GM18907 (cell line): ENCODE measurements around the gene GALNT17.

Experiments used
- ATAC-seq: cut with Tn5 transposase; IDR thresholded peaks from one replicate; pipeline ENCODE4 v1.9.1; 2021; ENCODE audit warnings: mild to moderate bottlenecking, moderate library complexity; ENCODE audit not compliant: unreplicated experiment

The GALNT17 gene

DNA sequence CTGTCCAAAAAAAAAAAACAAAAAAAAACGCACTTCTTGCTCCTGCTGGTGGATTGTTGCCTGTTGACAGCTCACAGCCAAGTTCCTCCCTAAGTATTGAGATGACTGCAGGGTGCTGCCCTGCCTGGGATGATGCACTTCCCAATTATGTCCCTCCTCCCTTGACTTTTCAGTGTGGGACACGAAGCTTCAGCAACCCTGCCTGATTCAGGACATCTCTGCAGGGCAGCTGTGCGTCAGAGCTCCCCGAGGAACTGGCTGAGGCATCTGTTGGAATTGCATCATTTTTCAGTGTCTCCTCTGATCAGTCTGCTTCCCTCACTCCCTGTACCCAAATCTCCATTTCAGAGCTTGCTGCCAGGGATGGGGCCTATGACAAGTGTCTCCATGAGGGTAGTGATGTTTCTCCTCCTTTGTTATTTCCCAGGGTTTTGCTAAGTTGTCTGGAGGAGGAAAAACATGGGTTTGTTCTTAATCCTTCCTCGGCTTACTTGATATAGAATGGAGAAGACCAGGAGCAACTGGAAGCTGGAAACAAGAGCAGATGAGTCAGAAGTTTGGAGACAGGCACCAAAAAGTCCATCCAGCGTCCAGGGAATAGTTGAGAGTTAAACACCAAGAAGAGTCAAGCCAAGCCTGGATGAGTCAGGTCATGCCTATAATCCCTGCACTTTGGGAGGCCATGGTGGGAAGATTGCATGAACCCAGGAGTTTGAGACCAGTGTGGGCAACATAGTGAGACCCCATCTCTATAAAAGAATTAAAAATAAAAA is 355.1 kb downstream of the GALNT17 start:
- ATAC-seq = no peak

DNA sequence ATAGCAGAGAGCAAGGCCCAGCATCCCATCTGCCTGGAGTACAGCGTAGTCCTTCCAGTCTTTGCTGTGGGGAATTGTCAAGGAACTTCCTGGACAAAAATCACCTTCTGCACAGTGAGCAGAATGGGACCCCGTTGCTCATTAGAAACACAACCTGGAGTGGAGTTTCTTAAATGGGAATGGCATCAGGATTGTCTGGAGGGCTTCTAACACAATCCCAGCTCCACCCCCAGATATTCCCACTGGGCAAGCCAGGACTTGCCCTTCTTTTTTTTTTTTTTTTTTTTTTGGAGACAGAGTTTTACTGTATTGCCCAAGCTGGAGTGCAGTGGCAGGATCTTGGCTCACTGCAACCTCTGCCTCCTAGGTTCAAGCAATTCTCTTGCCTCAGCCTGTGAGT is 356.4 kb downstream of the GALNT17 start:
- ATAC-seq = no peak

DNA sequence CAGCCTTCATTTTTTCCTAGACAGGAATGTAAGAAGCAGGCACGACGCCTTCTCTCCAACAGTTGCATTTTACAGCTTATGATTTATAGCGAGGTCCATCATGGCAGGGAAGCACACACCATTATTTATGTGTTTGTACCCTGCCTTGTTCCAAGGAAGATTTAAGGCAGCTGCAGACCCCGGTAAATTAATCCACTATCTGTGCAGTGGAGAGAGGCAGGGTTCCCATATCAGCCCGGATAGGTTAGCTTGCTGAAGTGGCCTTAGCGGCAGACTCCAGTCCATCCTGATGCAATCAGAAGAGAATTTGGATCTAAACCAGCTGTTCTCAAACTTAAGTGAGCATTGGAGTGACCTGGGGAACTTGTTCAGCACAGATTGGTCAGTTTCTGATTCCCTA is 359.4 kb downstream of the GALNT17 start:
- no peak for ATAC-seq

DNA sequence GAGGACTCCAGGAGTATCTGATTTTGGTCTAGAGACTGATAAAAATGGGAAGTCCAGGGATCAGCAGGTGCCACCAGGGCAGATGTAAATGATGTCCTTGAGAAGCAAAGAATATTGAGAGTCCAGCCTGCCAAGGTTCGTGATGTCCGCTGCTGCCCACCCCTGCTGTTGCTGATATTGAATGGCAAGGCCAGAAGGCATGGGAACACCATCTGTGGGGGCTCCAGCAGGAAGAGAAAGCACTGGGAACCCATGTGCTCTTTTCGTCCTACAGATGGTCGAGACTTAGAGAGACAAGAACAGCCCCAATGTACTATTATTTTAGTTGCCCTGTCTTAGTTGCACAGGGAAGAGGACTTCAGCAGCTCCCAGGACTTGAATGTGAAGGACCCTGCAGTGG is 363.9 kb downstream of the GALNT17 start:
- ATAC-seq = no peak

DNA sequence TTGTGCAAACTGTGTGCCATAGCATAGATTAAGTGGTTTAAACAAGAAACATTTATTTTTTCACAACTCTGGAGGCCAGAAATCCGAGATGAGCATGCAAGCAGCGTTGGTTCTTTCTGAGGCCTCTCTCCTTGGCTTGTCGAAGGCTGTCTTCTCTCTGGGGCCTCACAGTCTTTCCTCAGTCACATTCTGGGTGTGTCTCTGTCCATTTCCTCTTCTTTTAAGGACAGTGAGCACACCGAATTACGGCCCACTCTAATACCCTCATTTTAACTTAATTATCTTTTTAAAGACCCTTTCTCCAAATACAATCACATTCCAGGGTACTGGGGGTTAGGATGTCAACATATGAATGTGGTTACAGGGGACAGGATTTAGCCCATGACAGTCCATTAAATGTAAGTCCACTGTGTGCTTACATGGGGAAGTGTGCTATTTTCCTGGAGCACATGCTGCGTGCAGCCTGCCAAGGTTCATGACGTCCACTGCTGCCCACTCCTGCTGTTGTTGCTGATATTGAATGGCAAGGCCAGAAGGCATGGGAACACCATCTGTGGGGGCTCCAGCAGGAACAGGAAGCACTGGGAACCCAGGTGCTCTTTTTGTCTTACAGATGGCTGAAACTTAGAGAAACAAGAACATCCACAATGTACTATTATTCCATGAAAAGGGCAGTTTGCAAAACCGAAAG is 365.5 kb downstream of the GALNT17 start:
- no peak for ATAC-seq

DNA sequence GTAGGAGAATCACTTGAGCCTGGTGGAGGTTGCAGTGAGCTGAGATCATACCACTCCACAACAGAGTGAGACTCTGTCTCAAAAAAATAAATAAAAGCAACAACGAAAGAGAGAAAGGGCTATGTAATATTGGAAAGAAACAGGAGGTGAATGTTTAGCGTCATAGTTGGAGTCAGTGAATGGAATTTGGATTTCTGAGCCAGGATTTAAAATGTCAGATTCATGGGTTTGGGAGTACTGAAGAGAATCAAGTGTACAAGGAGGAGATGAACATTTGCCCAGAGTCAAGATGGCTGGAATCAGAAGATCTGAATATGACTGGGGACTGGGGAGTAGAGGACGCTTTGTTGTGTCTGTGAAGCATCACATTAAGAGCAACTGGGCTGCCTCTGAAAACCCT is 366.4 kb downstream of the GALNT17 start:
- no peak for ATAC-seq

DNA sequence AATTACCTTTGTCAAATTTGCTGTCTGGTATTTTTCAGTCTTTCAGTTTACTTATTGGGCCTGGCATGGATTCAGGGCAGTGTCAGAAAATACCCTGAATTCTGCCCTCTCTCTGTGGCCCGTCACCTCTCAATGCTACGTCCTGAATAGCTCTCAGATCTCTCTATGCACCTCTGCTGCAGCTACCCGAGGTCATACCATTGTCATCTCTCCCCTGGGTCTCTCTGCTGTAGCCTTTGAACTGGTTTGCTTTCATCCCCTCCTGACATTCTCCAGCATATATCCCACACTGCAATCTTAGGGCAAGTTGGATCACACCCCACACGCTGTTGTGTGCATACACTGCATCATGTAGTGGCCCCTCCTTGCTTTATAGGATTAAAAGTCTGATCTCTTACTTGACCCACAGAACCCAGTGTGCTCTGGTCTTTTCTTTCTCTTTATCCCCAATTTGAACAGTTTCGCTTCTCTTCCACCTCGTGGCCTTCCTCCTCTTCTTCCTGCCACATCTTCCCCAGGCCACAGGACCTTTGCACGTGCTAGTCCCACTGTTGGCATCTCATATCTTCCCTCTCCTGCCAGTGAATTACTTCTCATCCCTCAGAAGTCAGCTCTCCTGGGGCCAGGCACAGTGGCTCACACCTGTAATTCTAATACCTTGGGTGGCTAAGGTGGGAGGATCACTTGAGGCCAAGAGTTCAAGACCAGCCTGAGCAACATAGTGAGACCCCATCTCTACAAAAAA is 372.9 kb downstream of the GALNT17 start:
- no peak for ATAC-seq

DNA sequence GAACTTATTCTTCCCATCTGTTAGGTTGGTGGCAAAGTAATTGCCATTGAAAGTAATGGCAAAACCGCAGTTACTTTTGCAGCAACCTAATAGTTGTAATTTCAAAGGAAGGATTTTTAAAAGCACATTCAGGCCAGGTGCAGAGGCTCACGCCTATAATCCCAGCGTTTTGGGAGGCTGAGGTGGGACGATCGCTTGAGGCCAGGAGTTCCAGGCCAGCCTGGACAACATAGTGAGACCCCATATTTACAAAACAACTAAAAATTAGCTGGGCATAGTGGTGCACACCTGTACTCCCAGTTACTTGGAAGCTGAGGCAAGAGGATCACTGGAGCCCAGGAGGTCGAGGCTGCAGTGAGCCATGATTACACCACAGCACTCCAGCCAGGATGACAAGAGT is 374.9 kb downstream of the GALNT17 start:
- ATAC-seq = no peak

DNA sequence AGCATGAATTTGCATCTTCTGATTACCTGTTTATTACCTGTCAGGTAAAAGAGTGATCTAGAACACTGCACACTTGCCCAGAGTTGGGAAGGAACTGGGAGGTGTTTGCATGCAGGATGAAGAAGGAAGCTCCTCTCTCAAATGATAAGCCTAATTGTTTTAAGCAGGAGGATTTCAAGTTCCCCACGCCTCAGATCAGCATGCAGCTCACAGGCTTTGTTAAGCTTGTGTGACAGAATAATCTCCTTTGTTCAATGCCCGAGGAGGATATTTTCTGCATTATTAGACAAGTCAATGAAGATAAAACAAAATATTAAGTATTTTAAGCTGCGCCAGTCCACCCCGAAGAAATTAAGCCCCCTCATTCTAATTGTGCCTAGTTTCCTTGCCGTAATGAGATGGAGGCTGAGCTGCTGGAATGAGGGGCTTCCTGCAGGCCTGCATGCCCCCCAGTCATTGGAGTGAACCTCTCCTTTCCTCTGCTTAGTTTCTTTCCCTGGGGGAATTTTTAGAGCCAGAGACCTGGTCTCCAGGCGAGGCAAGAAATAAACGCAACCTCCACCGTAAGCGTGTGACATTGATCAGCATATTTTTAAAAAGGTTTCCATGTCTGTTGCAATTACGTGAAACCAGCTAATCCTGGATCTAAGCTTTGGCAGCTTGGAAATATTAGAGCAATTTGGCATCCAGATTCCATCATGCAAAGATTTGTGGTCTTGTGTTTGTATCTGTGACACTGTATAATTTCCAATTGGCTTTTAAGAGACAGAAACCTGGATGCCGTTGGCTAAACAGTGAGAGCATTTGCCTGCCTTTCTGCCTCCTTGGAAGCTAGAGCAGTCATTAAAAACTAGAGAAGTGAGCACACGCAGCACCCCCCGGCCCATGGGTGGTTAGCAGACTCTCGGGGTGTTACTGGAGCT is 376.0 kb downstream of the GALNT17 start:
- ATAC-seq = no peak

DNA sequence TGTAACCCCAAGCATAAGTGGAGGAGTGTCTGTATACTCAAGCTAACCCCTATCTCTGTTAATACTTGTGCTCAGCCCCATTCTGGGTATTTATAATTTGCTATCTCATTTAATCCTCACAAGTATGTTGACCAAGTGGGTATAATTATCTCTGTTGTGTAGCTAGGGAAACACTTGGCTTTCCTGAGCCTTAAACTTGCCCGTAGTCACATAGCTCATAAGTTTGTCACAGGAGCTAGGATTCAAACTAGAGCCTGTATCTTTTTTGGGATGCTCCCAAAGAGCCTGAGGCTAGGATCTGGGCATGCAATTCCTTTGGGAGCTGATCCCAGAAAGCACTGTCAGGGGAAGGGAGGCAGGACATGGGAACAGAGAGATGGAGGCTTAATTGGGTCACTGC is 377.4 kb downstream of the GALNT17 start:
- no peak for ATAC-seq

DNA sequence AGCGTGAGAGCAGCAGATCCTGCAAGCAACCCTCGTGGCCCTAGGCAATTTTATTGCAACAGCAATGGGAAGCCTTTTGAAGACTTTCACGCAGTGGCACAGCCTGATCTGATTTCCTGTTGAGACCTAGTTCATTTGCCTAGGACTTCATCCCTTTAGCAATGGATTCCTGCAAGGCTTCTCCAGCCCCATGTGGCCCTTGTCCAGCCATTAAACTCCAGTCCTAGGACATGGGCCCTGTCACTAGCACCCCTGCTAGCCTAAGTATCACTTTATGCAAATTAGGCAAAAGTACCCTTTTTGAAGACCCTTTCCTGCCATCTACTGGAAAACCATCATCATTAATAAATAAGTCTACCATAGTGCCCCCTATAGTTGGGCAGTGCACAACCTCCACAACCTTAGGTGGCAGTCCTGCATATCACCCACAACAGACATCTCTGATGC is 379.4 kb downstream of the GALNT17 start:
- ATAC-seq = no peak

DNA sequence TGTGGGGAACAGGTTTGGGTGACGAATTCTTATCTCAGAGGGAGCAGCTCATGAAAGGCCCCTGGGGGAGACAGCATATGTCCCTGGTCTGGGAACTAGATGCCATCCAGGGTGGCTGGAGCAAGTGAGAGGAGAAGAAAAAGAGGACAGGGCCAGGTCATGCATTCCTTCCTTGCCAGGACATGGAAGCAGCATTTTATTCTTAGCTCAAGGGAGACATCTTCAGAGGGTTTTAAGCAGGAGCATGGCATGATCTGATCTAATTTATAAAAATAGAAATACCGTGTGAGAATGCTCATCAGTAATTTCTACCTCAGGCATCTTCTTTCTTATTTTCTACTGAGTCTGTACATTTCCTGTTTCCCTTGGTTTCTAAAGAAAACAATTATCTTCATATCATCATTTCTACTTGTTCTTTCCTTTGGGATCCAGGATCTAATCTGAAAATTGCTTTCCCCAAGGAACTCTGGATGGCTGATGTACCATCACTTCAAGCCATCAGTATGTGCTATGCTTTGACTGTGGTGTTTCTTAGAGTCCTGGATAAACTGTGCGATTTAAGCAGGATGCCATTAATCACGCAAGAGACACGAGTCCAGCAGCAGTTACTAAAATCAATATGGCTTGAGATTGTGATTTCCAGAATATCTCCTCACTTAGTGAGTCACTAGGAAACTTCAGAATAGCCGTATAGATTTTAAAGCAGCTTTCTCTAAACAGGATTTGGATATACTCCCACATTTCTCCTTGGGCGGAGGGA is 386.2 kb downstream of the GALNT17 start:
- ATAC-seq = no peak

DNA sequence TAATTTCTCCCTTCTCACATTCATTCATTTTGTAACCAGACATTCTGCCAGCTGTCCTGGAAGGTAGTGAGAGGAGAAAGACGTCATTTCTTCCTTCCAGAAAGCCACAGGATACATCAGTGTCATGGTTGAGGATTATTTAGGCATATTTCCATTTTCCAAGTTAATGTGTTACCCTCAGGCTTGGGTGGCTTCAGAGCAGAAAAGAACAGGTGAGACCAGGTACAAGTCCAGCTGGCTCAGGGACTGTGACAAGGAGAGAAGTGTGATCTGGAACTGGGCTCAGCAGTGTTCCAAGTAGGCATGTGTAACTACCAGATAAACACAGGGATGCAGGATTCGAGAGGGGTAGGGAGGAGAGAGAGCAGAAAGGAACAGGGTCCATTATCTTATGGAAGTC is 386.9 kb downstream of the GALNT17 start:
- no peak for ATAC-seq

DNA sequence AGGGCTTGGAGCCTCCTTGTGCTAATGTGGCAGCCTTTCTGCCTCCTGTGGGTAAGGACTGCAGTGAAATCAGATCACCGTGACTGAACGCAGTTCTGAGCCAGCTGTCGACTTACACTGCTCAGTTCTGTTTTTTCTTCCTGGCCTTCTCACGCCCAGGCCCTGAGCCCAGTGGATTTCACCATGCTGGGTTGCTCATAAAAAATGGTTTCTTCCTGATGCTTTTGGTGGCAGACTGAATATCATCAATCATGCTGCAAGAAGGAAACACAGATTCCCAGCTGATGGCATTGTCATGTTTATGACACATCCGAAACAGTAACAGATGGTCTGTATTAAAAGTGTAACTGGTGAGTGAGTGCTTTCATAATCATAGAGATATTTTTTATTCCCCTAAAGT is 389.6 kb downstream of the GALNT17 start:
- no peak for ATAC-seq

DNA sequence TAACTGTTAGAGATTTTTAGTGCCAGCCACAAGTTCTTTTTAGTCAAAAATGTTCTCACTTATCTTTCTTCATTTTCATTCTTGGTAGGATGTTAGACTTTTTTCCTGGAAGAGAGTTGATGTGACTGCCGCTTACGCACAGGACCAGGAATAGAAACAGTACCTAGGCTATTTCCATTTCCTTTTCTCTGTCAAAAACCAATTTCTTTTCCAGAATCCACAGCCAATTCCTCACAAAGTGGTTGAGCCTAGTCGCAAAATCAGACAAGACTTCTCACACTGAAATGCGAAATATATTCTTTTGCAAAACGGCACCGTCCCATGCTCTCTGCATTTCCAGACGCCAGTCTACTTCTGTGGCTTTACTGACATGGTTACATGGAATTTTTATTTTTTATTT is 394.2 kb downstream of the GALNT17 start:
- ATAC-seq = no peak

DNA sequence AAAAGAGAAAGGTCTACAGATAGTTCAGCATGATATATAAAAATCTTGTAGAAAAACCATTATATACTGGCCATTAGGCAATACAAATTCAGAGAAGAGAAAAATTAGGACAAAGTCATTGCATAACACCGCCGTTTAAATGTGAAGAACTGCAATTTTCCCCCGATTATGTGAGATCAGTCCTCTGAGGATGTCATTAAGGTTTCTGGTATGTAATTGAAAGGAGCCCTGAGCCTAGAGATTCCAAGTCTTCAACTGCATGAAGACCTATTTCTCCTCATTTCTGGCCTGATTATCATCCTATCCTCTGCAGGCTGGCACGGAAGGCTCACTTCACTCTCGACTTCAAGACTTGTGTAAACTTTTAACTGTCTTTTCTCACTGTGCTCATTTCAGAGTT is 395.3 kb downstream of the GALNT17 start:
- ATAC-seq = no peak

DNA sequence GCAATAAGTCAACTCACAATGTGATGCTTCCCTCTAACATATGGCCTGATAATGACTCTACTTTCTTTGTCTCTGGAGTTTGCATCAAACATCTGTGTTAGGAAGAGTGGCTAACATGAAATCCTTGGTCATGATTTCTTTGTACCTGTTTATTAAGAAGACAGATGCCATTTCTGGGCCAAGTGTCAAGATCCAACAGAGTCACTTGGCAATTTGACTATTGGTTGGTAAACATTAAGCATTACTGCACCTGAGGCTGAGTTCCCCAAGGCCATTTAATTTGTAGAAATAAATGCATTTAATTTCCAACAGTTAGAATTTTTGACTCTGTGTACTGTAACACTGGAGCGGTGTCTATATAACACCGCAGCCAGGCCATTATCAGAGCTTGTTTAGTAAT is 403.7 kb downstream of the GALNT17 start:
- no peak for ATAC-seq

DNA sequence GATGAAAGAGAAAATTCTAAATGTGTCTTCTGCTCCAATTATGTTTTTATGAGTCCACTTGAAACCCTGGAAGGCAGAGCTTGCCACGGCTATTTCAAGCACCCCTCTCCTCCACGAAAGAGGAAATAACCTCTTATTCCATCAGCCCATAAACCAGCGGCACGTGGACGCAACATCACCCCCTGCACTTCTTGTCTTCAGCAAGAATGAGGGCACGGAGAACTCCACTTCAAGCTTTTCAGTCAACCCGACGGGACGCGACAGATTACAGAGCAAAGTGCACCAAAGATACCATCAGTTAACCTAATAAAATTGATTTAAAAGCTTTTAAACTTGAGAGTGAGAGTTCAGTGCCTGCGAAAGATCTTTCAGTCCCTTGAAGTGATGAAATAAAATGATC is 406.3 kb downstream of the GALNT17 start:
- no peak for ATAC-seq

DNA sequence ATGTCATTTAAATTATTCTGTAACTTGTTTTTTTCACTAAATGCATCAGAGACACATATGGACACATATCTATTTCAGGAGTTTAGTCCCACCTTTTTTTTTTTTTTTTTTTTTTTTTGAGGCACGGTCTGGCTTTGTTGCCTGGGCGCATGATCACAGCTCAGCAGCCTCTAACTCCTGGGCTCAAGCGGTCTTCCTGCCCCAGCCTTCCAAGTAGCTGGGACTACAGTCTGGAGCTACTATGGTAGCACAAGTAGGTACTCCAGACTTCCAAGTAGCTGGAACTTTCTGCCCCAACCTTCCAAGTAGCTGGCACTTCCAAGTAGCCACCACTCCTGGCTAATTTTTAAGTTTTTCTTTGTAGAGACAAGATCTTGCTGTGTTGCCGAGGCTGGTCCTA is 407.7 kb downstream of the GALNT17 start:
- ATAC-seq = no peak

DNA sequence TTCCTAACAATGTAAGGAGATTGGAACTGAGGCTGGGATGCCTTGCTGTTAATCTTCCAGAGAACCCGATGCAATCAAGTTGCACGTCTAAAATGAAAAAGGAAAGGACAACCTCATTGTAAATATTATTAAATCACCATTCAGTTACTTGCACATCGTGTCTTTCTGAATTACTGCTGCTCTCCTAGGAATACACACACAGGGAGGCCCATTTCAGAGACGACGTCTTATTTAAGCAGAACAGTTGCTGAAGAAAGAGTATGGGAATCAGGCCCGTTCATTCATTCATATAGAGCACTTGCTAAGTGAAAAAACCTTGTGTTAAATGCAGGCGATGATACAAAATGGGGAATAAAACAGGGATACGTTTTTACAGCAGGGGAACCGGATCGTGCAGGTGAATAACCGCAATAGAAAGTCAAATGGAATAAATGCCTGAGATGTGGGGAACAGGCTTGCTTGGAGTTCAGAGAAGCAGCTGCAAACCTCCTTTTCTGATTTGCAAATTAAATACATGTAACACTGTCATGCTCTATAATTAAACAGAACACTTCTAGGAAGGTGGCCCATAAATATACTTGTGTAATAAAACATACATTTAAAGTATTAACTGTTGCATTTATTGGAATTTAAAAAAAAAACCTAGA is 409.9 kb downstream of the GALNT17 start:
- no peak for ATAC-seq
